Gastroesophageal sphincter (tissue), 3 donors: ENCODE data around the gene SLC2A4.

Source experiments
- POLR2A ChIP-seq, 2 donors: fragments of 450-650 bp; IDR thresholded peaks; one replicate each; pipeline ENCODE4 v1.6.1; 2017; ENCODE audit warnings: antibody characterized with exemption in 2 of 2, mild to moderate bottlenecking in 2 of 2, moderate library complexity in 1 of 2
- POLR2AphosphoS5 ChIP-seq: sonication (generic); formaldehyde crosslinking; IDR thresholded peaks from one replicate; pipeline ENCODE4 v1.6.1; 2017; ENCODE audit warnings: antibody characterized with exemption
- TF ChIP-seq, protein P1 (sequence below), 4 experiments: fragments of 200-600 bp in 2 of 4; fragments of 450-650 bp in 2 of 4; sonication (generic) in 1 of 4; IDR thresholded peaks; one replicate each; pipeline ENCODE4 v1.5.1; 2017 to 2019; ENCODE audit warnings: antibody characterized with exemption in 4 of 4, mild to moderate bottlenecking in 2 of 4, moderate library complexity in 2 of 4

- TF ChIP-seq, protein P1, sequence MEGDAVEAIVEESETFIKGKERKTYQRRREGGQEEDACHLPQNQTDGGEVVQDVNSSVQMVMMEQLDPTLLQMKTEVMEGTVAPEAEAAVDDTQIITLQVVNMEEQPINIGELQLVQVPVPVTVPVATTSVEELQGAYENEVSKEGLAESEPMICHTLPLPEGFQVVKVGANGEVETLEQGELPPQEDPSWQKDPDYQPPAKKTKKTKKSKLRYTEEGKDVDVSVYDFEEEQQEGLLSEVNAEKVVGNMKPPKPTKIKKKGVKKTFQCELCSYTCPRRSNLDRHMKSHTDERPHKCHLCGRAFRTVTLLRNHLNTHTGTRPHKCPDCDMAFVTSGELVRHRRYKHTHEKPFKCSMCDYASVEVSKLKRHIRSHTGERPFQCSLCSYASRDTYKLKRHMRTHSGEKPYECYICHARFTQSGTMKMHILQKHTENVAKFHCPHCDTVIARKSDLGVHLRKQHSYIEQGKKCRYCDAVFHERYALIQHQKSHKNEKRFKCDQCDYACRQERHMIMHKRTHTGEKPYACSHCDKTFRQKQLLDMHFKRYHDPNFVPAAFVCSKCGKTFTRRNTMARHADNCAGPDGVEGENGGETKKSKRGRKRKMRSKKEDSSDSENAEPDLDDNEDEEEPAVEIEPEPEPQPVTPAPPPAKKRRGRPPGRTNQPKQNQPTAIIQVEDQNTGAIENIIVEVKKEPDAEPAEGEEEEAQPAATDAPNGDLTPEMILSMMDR (IDR thresholded peaks at IDR 0.05): no peak
- TF ChIP-seq POLR2AphosphoS5 (no peak), POLR2A (IDR thresholded peaks at IDR 0.05) (no peak)
Measured at GRCh38 chr17:7259555-7259889, 22.0 kb upstream of the SLC2A4 start.
